B cell (primary cell): Measurements from ENCODE around the gene CCDC39. TPM values are rescaled to one million over a fixed set of nuclear protein-coding genes. Genes with fewer than 3 reads are reported as not detected.
A peak's percentile ranks its signal among the peaks of the same experiment; 100 is the strongest.

Experiments
- ATAC-seq: fragments of 200-7000 bp; cut with Tn5 transposase; one replicate; pipeline ENCODE4 v1.10.0; 2021; ENCODE audit warnings: low read depth, mild to moderate bottlenecking, moderate number of reproducible peaks, moderate library complexity
- CTCF ChIA-PET: fragments of 350-600 bp; sonication (Branson Sonifier 250); formaldehyde crosslinking; loops from one replicate; lab custom pipeline; 2021; ENCODE audit warnings: antibody characterized with exemption, inconsistent platforms; lab: Charles Lee
- POLR2A ChIA-PET: fragments of 350-600 bp; sonication (Branson Sonifier 250); formaldehyde crosslinking; loops from one replicate; lab custom pipeline; 2021; ENCODE audit warnings: antibody characterized with exemption; lab: Charles Lee
- DNase-seq: peaks from one replicate; pipeline ENCODE4 v3.0.0; 2013
- H2AFZ ChIP-seq: 2 replicates; pipeline ENCODE4 v1.6.1; 2012; ENCODE audit warnings: mild to moderate bottlenecking, low read depth, low read length; ENCODE audit not compliant: insufficient read depth, poor library complexity, severe bottlenecking
- H3K27ac ChIP-seq, 2 donors: 1 replicate in 1 of 2; 2 replicates in 1 of 2; pipeline ENCODE4 v1.5.1; 2012 to 2013; ENCODE audit warnings: low read length in 2 of 2, mild to moderate bottlenecking in 2 of 2, moderate library complexity in 1 of 2
- H3K27me3 ChIP-seq, 4 experiments: fragments of 200-600 bp in 1 of 4; sonication (generic) in 1 of 4; replicated peaks in 1 of 4; 1 replicate in 2 of 4; 2 replicates in 2 of 4; pipeline versions ENCODE4 v1.6.1 to v1.7.0; 2013 to 2016; ENCODE audit warnings: low read length in 3 of 4, mild to moderate bottlenecking in 2 of 4, mixed read lengths in 1 of 4, moderate library complexity in 1 of 4; ENCODE audit not compliant: insufficient read depth in 4 of 4, control insufficient read depth in 3 of 4; ENCODE audit errors: control extremely low read depth in 1 of 4
- H3K36me3 ChIP-seq, 2 experiments: replicated peaks in 1 of 2; 1 replicate in 1 of 2; 2 replicates in 1 of 2; pipeline versions ENCODE4 v1.6.1 to v1.7.1; 2013; ENCODE audit warnings: low read length in 1 of 2; ENCODE audit not compliant: insufficient read depth in 2 of 2, control insufficient read depth in 1 of 2; ENCODE audit errors: control extremely low read depth in 1 of 2, extremely low read depth in 1 of 2
- H3K4me1 ChIP-seq, 2 donors: fragments of 200-600 bp in 1 of 2; sonication (generic) in 1 of 2; 1 replicate in 1 of 2; 2 replicates in 1 of 2; pipeline versions ENCODE4 v1.5.1 to v1.6.1; 2013 to 2017; ENCODE audit warnings: low read length in 2 of 2; ENCODE audit not compliant: control insufficient read depth in 2 of 2, insufficient read depth in 2 of 2
- H3K4me2 ChIP-seq: replicated peaks from 2 replicates; pipeline ENCODE3; 2012; ENCODE audit warnings: mild to moderate bottlenecking, low read depth, low read length; ENCODE audit not compliant: poor library complexity, severe bottlenecking
- H3K4me3 ChIP-seq, 5 experiments: fragments of 200-600 bp in 1 of 5; sonication (generic) in 1 of 5; 1 replicate in 3 of 5; 2 replicates in 2 of 5; pipeline versions ENCODE4 v1.5.1 to v1.7.0; 2011 to 2016; ENCODE audit warnings: low read length in 4 of 5, mild to moderate bottlenecking in 4 of 5, low read depth in 2 of 5, control low read depth in 1 of 5, moderate library complexity in 1 of 5; ENCODE audit not compliant: insufficient read depth in 1 of 5; ENCODE audit errors: control extremely low read depth in 1 of 5, extremely low read depth in 1 of 5
- H3K79me2 ChIP-seq: fragments of 200-600 bp; sonication (generic); one replicate; pipeline ENCODE4 v1.6.0; 2016; ENCODE audit warnings: low read length; ENCODE audit not compliant: control insufficient read depth, insufficient read depth
- H3K9ac ChIP-seq: fragments of 200-600 bp; sonication (generic); 2 replicates; pipeline ENCODE4 v1.6.1; 2017; ENCODE audit warnings: mild to moderate bottlenecking, low read length, moderate library complexity
- H3K9me3 ChIP-seq, 3 donors: one replicate each; pipeline versions ENCODE4 v1.6.1 to v1.7.1; 2013; ENCODE audit warnings: low read length in 2 of 3; ENCODE audit not compliant: control insufficient read depth in 2 of 3, insufficient read depth in 1 of 3; ENCODE audit errors: control extremely low read depth in 1 of 3
- H4K20me1 ChIP-seq: 2 replicates; pipeline ENCODE4 v1.6.0; 2012; ENCODE audit warnings: mild to moderate bottlenecking, low read length; ENCODE audit not compliant: insufficient read depth, control insufficient read depth, poor library complexity, severe bottlenecking
- H3K27ac Mint-ChIP-seq: one replicate; pipeline ENCODE4 v1.8.0; 2021; ENCODE audit warnings: mixed read lengths
- H3K27me3 Mint-ChIP-seq: one replicate; pipeline ENCODE4 v1.8.0; 2021; ENCODE audit warnings: mixed read lengths
- H3K4me1 Mint-ChIP-seq: one replicate; pipeline ENCODE4 v1.8.0; 2021; ENCODE audit warnings: mixed read lengths
- H3K4me3 Mint-ChIP-seq: one replicate; pipeline ENCODE4 v1.8.0; 2021; ENCODE audit warnings: mixed read lengths
- H3K9me3 Mint-ChIP-seq: one replicate; pipeline ENCODE4 v1.8.0; 2022; ENCODE audit warnings: mixed read lengths; ENCODE audit not compliant: insufficient read depth
- EZH2 ChIP-seq: IDR thresholded peaks from 2 replicates; pipeline ENCODE4 v1.6.1; 2012; ENCODE audit warnings: borderline replicate concordance, low read depth, mild to moderate bottlenecking, moderate library complexity, low read length; ENCODE audit not compliant: insufficient read depth, poor library complexity, severe bottlenecking
- WGBS: methylation state at CpG from one replicate; pipeline ENCODE4 v1.1.5; 2013; ENCODE audit warnings: missing lambda C conversion rate; ENCODE audit not compliant: insufficient coverage; 5-methylcytosine and 5-hydroxymethylcytosine counted together
- intact Hi-C: fragments of 100-400 bp; cut with micrococcal nuclease; formaldehyde crosslinking; loops from one replicate; pipeline ENCODE4 v1.10.0; 2022
- polyA plus RNA-seq: library from polyadenylated mRNA; depleted of rRNA; stranded (reverse); fragments of >200 nt; gene quantifications from 2 replicates; pipeline ENCODE4 v1.2.3, GENCODE V29; 2012
- total RNA-seq, 2 donors: library from RNA; stranded (reverse); fragments of 120-200 nt in 1 of 2; gene quantifications; 1 replicate in 1 of 2; 2 replicates in 1 of 2; pipeline versions ENCODE4 v1.2.3 to v1.2.4, GENCODE V29; 2013 to 2022
- TF ChIP-seq, protein P1 (sequence below): fragments of 200-600 bp; IDR thresholded peaks from one replicate; pipeline ENCODE4 v1.8.0; 2022; ENCODE audit warnings: antibody characterized with exemption, mild to moderate bottlenecking

CCDC39 gene
- total and polyA plus RNA-seq, 2 donors (not counting 1 experiment from before 2014, with no cell fraction given) = not detected

DNA sequence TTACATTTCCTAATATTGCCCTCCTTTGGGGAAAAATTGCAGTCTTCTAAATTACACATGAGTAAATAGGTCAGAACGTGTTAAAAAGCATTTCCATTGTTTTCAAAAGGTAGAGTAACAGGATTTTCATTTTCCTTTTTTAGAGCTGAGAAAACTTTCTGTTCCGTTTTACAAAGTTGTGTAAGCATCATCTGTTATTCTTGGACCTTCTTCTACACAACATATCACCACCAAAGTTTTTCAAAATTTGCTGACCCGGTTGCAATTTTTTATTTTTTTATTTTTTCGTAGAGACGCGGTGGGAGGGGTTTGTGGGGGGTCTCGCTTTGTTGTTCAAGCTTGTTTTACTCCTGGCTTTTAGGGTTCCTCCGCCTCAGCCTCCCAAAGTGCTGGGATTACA, 1.1 kb downstream of the CCDC39 start:
- H3K27me3 ChIP-seq = peaks cover 0 to 32% (median 25%) of the 10 kb centered on the region in 4 experiments
- no peaks in the 10 kb centered on the region for H4K20me1 ChIP-seq
- Mint-ChIP-seq H3K27ac (no peak overlapping the region), H3K27me3 (peaks cover 55% of the 10 kb centered on the region), H3K9me3 (no peaks in the 10 kb centered on the region), H3K4me3 (peak overlapping the region; percentile 11), H3K4me1 (peaks cover 18% of the 10 kb centered on the region)
- POLR2A ChIA-PET = no interaction called here
- peaks cover 0 to 15% (median 2%) of the 10 kb centered on the region in 3 donors for H3K9me3 ChIP-seq
- H3K4me3 ChIP-seq = no peak overlapping the region
- DNase-seq = no peak
- 13% methylated on average over 3 of the region's 8 CpGs for WGBS
- no peak for ATAC-seq
- H3K27ac ChIP-seq = no peak overlapping the region
- H2AFZ ChIP-seq = no peak overlapping the region
- no peak for TF ChIP-seq EZH2
- TF ChIP-seq, protein P1, sequence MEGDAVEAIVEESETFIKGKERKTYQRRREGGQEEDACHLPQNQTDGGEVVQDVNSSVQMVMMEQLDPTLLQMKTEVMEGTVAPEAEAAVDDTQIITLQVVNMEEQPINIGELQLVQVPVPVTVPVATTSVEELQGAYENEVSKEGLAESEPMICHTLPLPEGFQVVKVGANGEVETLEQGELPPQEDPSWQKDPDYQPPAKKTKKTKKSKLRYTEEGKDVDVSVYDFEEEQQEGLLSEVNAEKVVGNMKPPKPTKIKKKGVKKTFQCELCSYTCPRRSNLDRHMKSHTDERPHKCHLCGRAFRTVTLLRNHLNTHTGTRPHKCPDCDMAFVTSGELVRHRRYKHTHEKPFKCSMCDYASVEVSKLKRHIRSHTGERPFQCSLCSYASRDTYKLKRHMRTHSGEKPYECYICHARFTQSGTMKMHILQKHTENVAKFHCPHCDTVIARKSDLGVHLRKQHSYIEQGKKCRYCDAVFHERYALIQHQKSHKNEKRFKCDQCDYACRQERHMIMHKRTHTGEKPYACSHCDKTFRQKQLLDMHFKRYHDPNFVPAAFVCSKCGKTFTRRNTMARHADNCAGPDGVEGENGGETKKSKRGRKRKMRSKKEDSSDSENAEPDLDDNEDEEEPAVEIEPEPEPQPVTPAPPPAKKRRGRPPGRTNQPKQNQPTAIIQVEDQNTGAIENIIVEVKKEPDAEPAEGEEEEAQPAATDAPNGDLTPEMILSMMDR = no peak
- CTCF ChIA-PET = no interaction called here
- H3K4me2 ChIP-seq = no peak overlapping the region
- H3K36me3 ChIP-seq = no peaks in the 10 kb centered on the region
- intact Hi-C loops = no loop called here
- H3K79me2 ChIP-seq = no peaks in the 10 kb centered on the region
- peaks cover 17 to 23% of the 10 kb centered on the region in 2 donors for H3K4me1 ChIP-seq
- no peak overlapping the region for H3K9ac ChIP-seq

DNA sequence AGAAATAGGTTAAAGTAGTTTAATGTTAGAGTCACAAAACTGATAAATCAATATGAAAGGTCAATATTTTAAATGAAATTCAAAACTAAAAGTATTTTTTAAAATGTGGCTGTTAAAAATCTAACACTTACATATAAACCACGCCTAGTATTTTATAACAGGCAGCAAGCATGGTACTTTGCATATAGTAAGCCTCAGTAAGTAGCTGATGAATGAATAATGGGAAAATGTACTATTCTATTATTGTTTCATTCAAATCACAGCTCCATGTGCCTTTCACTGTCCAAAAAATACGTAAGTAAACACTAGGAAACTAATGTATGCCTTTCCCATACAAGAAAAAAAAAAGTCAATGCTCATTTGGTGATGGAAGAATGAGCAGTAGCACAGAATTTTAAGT, 17.8 kb downstream of the CCDC39 start:
- no peaks in the 10 kb centered on the region for H3K79me2 ChIP-seq

More for the DNA sequence above, 17.8 kb downstream of the CCDC39 start:
- Histone ChIP-seq H2AFZ (no peak overlapping the region), H3K4me1 (no peaks in the 10 kb centered on the region), H3K4me3 (no peak overlapping the region), H3K4me2 (no peak overlapping the region), H4K20me1 (no peaks in the 10 kb centered on the region), H3K27ac (no peak overlapping the region), H3K9ac (no peak overlapping the region), H3K27me3 (no peaks in the 10 kb centered on the region), H3K36me3 (no peaks in the 10 kb centered on the region), H3K9me3 (no peaks in the 10 kb centered on the region)
- Mint-ChIP-seq H3K27ac (no peak overlapping the region), H3K4me3 (no peak overlapping the region), H3K9me3 (no peaks in the 10 kb centered on the region), H3K27me3 (peaks cover 7% of the 10 kb centered on the region), H3K4me1 (no peaks in the 10 kb centered on the region)
- WGBS = no CpG with 5 or more reads among the region's 2 CpGs
- ATAC-seq (no peak), DNase-seq (no peak)
- POLR2A ChIA-PET = no interaction called here
- intact Hi-C loops = no loop called here
- TF ChIP-seq, protein P1 = no peak
- no peak for TF ChIP-seq EZH2
- CTCF ChIA-PET = no interaction called here
